PC-9 (cell line): ENCODE measurements around the gene SHF. TPM values are rescaled to one million over a fixed set of nuclear protein-coding genes. Genes with fewer than 3 reads are reported as not detected.

Experiments used
- BruUV-seq: library from RNA; stranded (reverse); fragments of 400-500 nt; replicated peaks from 2 replicates; lab custom pipeline; 2021; lab: Mats Ljungman, UMichigan
- CTCF ChIA-PET: fragments of 300-600 bp; sonication (Branson Sonifier 250); formaldehyde crosslinking; loops from one replicate; lab custom pipeline; 2022; ENCODE audit warnings: antibody characterized with exemption; lab: Charles Lee
- POLR2A ChIA-PET: fragments of 300-600 bp; sonication (Branson Sonifier 250); formaldehyde crosslinking; loops from one replicate; lab custom pipeline; 2022; ENCODE audit warnings: antibody characterized with exemption; ENCODE audit not compliant: unreplicated experiment; lab: Charles Lee
- DNase-seq, 2 experiments: peaks; one replicate each; pipeline versions ENCODE4 v3.0.0 to v3.0.0-alpha.2; 2015 to 2022; ENCODE audit warnings: mixed read lengths in 1 of 2
- H2AFZ ChIP-seq: fragments of 200-600 bp; sonication (generic); 2 replicates; pipeline ENCODE4 v1.8.1; 2017; ENCODE audit warnings: antibody characterized with exemption
- H3F3A ChIP-seq: fragments of 200-600 bp; sonication (generic); 2 replicates; pipeline ENCODE4 v1.8.1; 2017; ENCODE audit warnings: antibody characterized with exemption, mild to moderate bottlenecking, low read depth; ENCODE audit not compliant: insufficient read depth
- H3K27ac ChIP-seq: fragments of 200-600 bp; sonication (generic); 2 replicates; pipeline ENCODE4 v1.6.1; 2016; ENCODE audit warnings: mixed run types
- H3K27me3 ChIP-seq: fragments of 200-600 bp; sonication (generic); 2 replicates; pipeline ENCODE4 v1.6.1; 2016; ENCODE audit warnings: low read depth, mixed run types; ENCODE audit not compliant: insufficient read depth
- H3K36me3 ChIP-seq: fragments of 200-600 bp; sonication (generic); 2 replicates; pipeline ENCODE4 v1.6.1; 2016; ENCODE audit warnings: low read depth, mixed run types
- H3K4me1 ChIP-seq: fragments of 200-600 bp; sonication (generic); replicated peaks from 2 replicates; pipeline ENCODE4 v1.6.1; 2016; ENCODE audit warnings: mixed run types; ENCODE audit not compliant: insufficient read depth
- H3K4me2 ChIP-seq: fragments of 200-600 bp; sonication (generic); 2 replicates; pipeline ENCODE4 v1.6.1; 2017; ENCODE audit warnings: mixed run types
- H3K4me3 ChIP-seq: fragments of 200-600 bp; sonication (generic); 2 replicates; pipeline ENCODE4 v1.6.1; 2016; ENCODE audit warnings: mixed run types
- H3K79me2 ChIP-seq: fragments of 200-600 bp; sonication (generic); 2 replicates; pipeline ENCODE4 v1.6.1; 2017; ENCODE audit warnings: low read depth, mixed run types
- H3K9me2 ChIP-seq: fragments of 200-600 bp; sonication (generic); 2 replicates; pipeline ENCODE4 v1.8.1; 2017; ENCODE audit warnings: mild to moderate bottlenecking; ENCODE audit not compliant: insufficient read depth
- H3K9me3 ChIP-seq: fragments of 200-600 bp; sonication (generic); 2 replicates; pipeline ENCODE4 v1.8.1; 2016; ENCODE audit warnings: low read depth; ENCODE audit not compliant: insufficient read depth
- H4K20me1 ChIP-seq: fragments of 200-600 bp; sonication (generic); 2 replicates; pipeline ENCODE4 v1.8.1; 2017; ENCODE audit not compliant: insufficient read depth
- CTCF ChIP-seq: fragments of 200-600 bp; sonication (generic); conservative IDR thresholded peaks from 2 replicates; pipeline ENCODE4 v1.6.1; 2017; ENCODE audit warnings: mixed run types, antibody characterized with exemption, mild to moderate bottlenecking, moderate library complexity
- EZH2 ChIP-seq: fragments of 200-600 bp; sonication (generic); IDR thresholded peaks from 2 replicates; pipeline ENCODE4 v1.8.0; 2017; ENCODE audit warnings: antibody characterized with exemption, low read depth
- intact Hi-C: fragments of 100-400 bp; cut with micrococcal nuclease; formaldehyde crosslinking; loops from one replicate; pipeline ENCODE4 v1.10.0; 2022; ENCODE audit not compliant: unreplicated experiment
- total RNA-seq: library from RNA; stranded (reverse); gene quantifications from 2 replicates; pipeline ENCODE4 v1.2.3, GENCODE V29; 2021

Gene SHF
- total RNA-seq, 1 experiment from 2014 or later = 6.1 TPM

DNA sequence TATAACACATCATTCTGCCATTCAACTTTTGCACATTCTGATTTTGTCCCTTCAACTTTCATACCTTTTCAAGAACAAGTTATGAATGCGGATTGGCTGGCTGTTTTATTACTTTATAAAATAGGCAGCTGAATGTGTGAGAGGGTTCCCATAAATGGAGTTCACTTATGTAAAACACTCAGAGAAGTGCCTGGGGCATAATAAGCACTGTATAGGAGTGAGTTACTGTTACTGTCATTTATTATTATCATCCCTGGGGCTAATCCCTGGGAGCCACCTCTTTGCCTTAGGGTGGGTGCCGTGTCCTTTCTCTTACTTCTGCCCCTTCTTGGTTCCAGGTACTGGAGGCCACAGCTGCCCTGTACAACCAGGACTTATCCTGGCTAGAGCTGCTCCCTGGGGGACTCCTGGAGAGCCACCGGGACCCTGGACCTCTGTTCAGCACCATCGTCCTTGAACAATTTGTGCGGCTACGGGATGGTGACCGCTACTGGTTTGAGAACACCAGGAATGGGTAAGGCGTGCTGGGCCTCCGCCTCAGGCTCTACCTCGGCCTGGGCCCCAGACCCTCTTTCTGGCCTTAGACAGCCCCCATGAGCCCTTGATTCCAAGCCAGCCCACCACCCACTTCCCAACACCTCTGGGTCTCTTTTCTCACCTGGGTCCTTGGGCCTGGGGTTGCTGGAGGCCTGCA is 47.1 kb downstream of the SHF start:
- intact Hi-C loops = no loop called here
- Histone ChIP-seq H2AFZ (no peak overlapping the region), H3K4me1 (no peaks in the 10 kb centered on the region), H3K36me3 (no peaks in the 10 kb centered on the region), H3K9me2 (no peaks in the 10 kb centered on the region), H3K9me3 (no peaks in the 10 kb centered on the region), H3K27me3 (no peaks in the 10 kb centered on the region), H3K4me2 (no peak overlapping the region), H3K4me3 (no peak overlapping the region), H3K79me2 (no peaks in the 10 kb centered on the region), H3K27ac (no peak overlapping the region), H3F3A (no peaks in the 10 kb centered on the region), H4K20me1 (no peaks in the 10 kb centered on the region)
- DNase-seq = no peak
- POLR2A ChIA-PET = no interaction called here
- BruUV-seq = no TSS peak
- CTCF ChIA-PET = no interaction called here
- no peak for TF ChIP-seq CTCF
- no peak for TF ChIP-seq EZH2

- Histone ChIP-seq H3F3A (no peaks in the 10 kb centered on the region), H3K36me3 (no peaks in the 10 kb centered on the region), H3K27ac (no peak overlapping the region), H3K27me3 (no peaks in the 10 kb centered on the region), H3K9me2 (no peaks in the 10 kb centered on the region), H3K4me3 (no peak overlapping the region), H3K4me2 (no peak overlapping the region), H4K20me1 (no peaks in the 10 kb centered on the region), H3K79me2 (no peaks in the 10 kb centered on the region), H3K9me3 (no peaks in the 10 kb centered on the region), H3K4me1 (no peaks in the 10 kb centered on the region), H2AFZ (no peak overlapping the region)
- no TSS peak for BruUV-seq
- TF ChIP-seq EZH2 (no peak), CTCF (no peak)
- intact Hi-C loops = no loop called here
- no peak for DNase-seq
- ChIA-PET POLR2A (interaction anchor here (0.6 kb wide), 1 partner anchor 212 kb away, joined by 4 read pairs; no protein-coding TSS in a partner anchor), CTCF (no interaction called here)
These were observed 48.0 kb downstream of the SHF start for GRCh38 chr15:45139770-45140169.

DNA sequence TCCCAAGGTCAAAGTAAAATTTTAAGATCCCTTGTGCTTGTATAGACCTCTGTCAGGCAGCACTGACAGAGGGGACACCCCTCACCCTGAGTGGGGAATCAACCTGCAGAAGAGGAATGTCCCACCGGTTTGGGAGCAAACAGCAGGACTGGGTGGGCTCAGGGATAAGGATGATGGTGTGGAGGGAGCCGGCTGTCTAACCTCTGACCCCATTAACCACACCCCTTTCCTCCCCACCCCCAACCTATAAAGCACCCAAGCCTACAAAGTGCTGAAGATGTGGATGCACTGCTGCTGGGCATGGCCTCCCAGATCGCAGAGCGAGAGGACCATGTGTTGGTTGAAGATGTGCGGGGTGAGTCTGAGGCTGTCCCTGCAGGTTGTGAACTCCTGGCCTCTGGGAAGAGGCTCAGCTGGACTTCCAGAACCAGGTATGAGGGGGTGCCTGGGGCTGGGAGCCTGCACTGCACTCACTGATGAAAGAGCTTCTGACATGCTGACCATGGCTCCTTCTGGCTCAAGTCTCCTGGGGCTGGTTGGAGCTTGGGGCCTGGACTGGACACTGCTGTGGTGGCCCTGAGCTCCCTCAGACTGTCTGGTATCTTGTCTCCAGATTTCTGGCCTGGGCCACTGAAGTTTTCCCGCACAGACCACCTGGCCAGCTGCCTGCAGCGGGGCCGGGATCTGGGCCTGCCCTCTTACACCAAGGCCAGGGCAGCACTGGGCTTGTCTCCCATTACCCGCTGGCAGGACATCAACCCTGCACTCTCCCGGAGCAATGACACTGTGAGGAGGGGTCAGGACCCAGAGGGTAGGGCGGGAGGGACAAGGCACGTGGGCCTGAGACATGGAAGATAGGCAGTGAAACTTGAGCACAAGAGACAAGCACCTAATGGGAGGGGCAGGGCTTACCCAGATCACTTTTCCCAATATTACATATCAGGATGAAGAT is 48.7 kb downstream of the SHF start:
- no peak for DNase-seq
- ChIA-PET CTCF (no interaction called here), POLR2A (interaction anchor here (0.6 kb wide), 1 partner anchor 212 kb away, joined by 4 read pairs; no protein-coding TSS in a partner anchor)
- Histone ChIP-seq H3K79me2 (no peaks in the 10 kb centered on the region), H2AFZ (no peak overlapping the region), H3K4me2 (no peak overlapping the region), H3K27ac (no peak overlapping the region), H4K20me1 (no peaks in the 10 kb centered on the region), H3K36me3 (no peaks in the 10 kb centered on the region), H3K4me3 (no peak overlapping the region), H3K9me2 (no peaks in the 10 kb centered on the region), H3K27me3 (no peaks in the 10 kb centered on the region), H3K4me1 (no peaks in the 10 kb centered on the region), H3F3A (no peaks in the 10 kb centered on the region), H3K9me3 (no peaks in the 10 kb centered on the region)
- intact Hi-C loops = no loop called here
- no TSS peak for BruUV-seq
- TF ChIP-seq EZH2 = no peak
- TF ChIP-seq CTCF = no peak
